A549 (cell line): Measurements from ENCODE around the gene N4BP3. TPM values are rescaled to one million over a fixed set of nuclear protein-coding genes. Genes with fewer than 3 reads are reported as not detected.

Source experiments
- ATAC-seq, 2 experiments: fragments of 200-7000 bp in 1 of 2; fragments of >200 bp in 1 of 2; cut with Nextera tagmentation in 1 of 2; cut with Tn5 transposase in 1 of 2; 3 replicates each; pipeline versions ENCODE4 v1.8.0 to v1.9.1; 2018 to 2020; ENCODE audit warnings: mild to moderate bottlenecking in 1 of 2, moderate library complexity in 1 of 2
- CTCF ChIA-PET: fragments of 300-600 bp; sonication (Branson Sonifier 250); formaldehyde crosslinking; extraction: SDS; loops from one replicate; lab custom pipeline; 2021; ENCODE audit warnings: antibody characterized with exemption, inconsistent platforms; lab: Yijun Ruan, JAX
- POLR2A ChIA-PET: fragments of 350-600 bp; formaldehyde crosslinking; extraction: SDS; loops from one replicate; lab custom pipeline; 2021; ENCODE audit warnings: antibody characterized with exemption, inconsistent platforms; lab: Yijun Ruan, JAX
- DNase-seq, 2 experiments: peaks; one replicate each; pipeline versions ENCODE4 v3.0.0 to v3.0.0-alpha.2; 2011 to 2016; ENCODE audit warnings: low read depth in 1 of 2, low spot score in 1 of 2
- FAIRE-seq: peaks from 2 replicates; lab custom pipeline; 2011; peaks lifted over from hg19 to GRCh38; lab: Jason Lieb, UNC
- H3K27ac ChIP-seq, 2 experiments: fragments of >200 bp; sonication (Bioruptor Twin); formaldehyde crosslinking; 3 replicates each; pipeline ENCODE4 v1.5.1; 2016 to 2017
- H3K4me1 ChIP-seq: fragments of >200 bp; sonication (Bioruptor Twin); formaldehyde crosslinking; 3 replicates; pipeline ENCODE4 v1.6.1; 2016
- H3K4me2 ChIP-seq: fragments of >200 bp; sonication (Bioruptor Twin); formaldehyde crosslinking; 3 replicates; pipeline ENCODE4 v1.6.1; 2016
- H3K4me3 ChIP-seq: fragments of >200 bp; sonication (Bioruptor Twin); formaldehyde crosslinking; 3 replicates; pipeline ENCODE4 v1.5.1; 2016
- H3K9me3 ChIP-seq: fragments of >200 bp; sonication (Bioruptor Twin); formaldehyde crosslinking; 3 replicates; pipeline ENCODE4 v1.6.1; 2016
- CEBPB ChIP-seq, 2 experiments: fragments of >200 bp in 1 of 2; sonication (Bioruptor Twin) in 1 of 2; formaldehyde crosslinking in 1 of 2; IDR thresholded peaks; 2 replicates each; pipeline ENCODE4 v1.6.1; 2012 to 2016
- CTCF ChIP-seq: fragments of >200 bp; sonication (Bioruptor Twin); formaldehyde crosslinking; IDR thresholded peaks from 3 replicates; pipeline ENCODE4 v1.5.1; 2016
- E2F6 ChIP-seq: IDR thresholded peaks from 2 replicates; pipeline ENCODE4 v1.6.1; 2012; ENCODE audit warnings: low read depth, borderline replicate concordance
- ESRRA ChIP-seq: fragments of 150-350 bp; IDR thresholded peaks from 2 replicates; pipeline ENCODE4 v1.6.1; 2014; ENCODE audit warnings: mild to moderate bottlenecking, low read length, borderline replicate concordance
- FOSB ChIP-seq: fragments of 250-450 bp; sonication (Bioruptor Pico); IDR thresholded peaks from 2 replicates; pipeline ENCODE4 v1.5.0; 2020; ENCODE audit warnings: mild to moderate bottlenecking, moderate library complexity
- FOSL2 ChIP-seq, 2 experiments: fragments of 450-650 bp in 1 of 2; fragments of >200 bp in 1 of 2; sonication (Bioruptor Twin) in 1 of 2; formaldehyde crosslinking; IDR thresholded peaks; 2 replicates each; pipeline versions ENCODE4 v1.5.0 to v1.6.1; 2016 to 2020; ENCODE audit warnings: mild to moderate bottlenecking in 1 of 2, moderate library complexity in 1 of 2
- JUN ChIP-seq, 2 experiments: fragments of >200 bp; sonication (Bioruptor Twin); formaldehyde crosslinking; IDR thresholded peaks; 2 replicates in 1 of 2; 3 replicates in 1 of 2; pipeline ENCODE4 v1.6.1; 2016 to 2017
- JUNB ChIP-seq: fragments of >200 bp; sonication (Bioruptor Twin); formaldehyde crosslinking; IDR thresholded peaks from 2 replicates; pipeline ENCODE4 v1.6.1; 2016
- KDM1A ChIP-seq: fragments of 200-600 bp; sonication (generic); IDR thresholded peaks from 2 replicates; pipeline ENCODE4 v1.6.1; 2016; ENCODE audit warnings: low read depth, mild to moderate bottlenecking
- MAFK ChIP-seq: fragments of 450-650 bp; IDR thresholded peaks from 2 replicates; pipeline ENCODE4 v1.6.1; 2014; ENCODE audit not compliant: partially characterized antibody
- PBX3 ChIP-seq: IDR thresholded peaks from 2 replicates; pipeline ENCODE4 v1.6.1; 2012
- POLR2AphosphoS2 ChIP-seq: conservative IDR thresholded peaks from 2 replicates; pipeline ENCODE4 v1.6.1; 2012; ENCODE audit warnings: low read length, improper control_type of control experiment, inconsistent platforms
- SREBF2 ChIP-seq: fragments of 450-650 bp; IDR thresholded peaks from 2 replicates; pipeline ENCODE4 v1.6.1; 2014; ENCODE audit warnings: mild to moderate bottlenecking, moderate library complexity
- ZFP36 ChIP-seq: fragments of 450-650 bp; IDR thresholded peaks from 2 replicates; pipeline ENCODE4 v1.6.1; 2014; ENCODE audit warnings: borderline replicate concordance; ENCODE audit not compliant: partially characterized antibody
- WGBS: methylation state at CpG from one replicate; pipeline ENCODE4 v1.1.6; 2017; ENCODE audit errors: missing lambda C conversion rate; 5-methylcytosine and 5-hydroxymethylcytosine counted together
- polyA plus RNA-seq, 4 experiments: library from polyadenylated mRNA; depleted of rRNA in 3 of 4; stranded (reverse); fragments of >200 nt; fragmentation: RNase III in 1 of 4; extraction: RNeasy Plus Mini Kit Qiagen cat#74134 plus additional on column Dnase treatment in 1 of 4; gene quantifications; 2 replicates in 3 of 4; 3 replicates in 1 of 4; pipeline ENCODE4 v1.2.3, GENCODE V29; 2011 to 2017
- TF ChIP-seq, protein P1 (sequence below): fragments of 200-600 bp; sonication (generic); IDR thresholded peaks from 2 replicates; pipeline ENCODE4 v1.6.1; 2016; ENCODE audit warnings: antibody characterized with exemption, mild to moderate bottlenecking, moderate library complexity
- TF ChIP-seq, protein P2 (sequence below): fragments of 250-450 bp; sonication (Bioruptor Pico); IDR thresholded peaks from 2 replicates; pipeline ENCODE4 v1.5.0; 2021; ENCODE audit warnings: mild to moderate bottlenecking, moderate library complexity, borderline replicate concordance
- TF ChIP-seq, protein P3 (sequence below): fragments of 450-650 bp; IDR thresholded peaks from 2 replicates; pipeline ENCODE4 v1.6.1; 2014; ENCODE audit warnings: antibody characterized with exemption

Gene N4BP3
- polyA plus RNA-seq, 2 of the 4 experiments (the other 2 are of a cell fraction): 0.12 to 0.15 TPM

DNA sequence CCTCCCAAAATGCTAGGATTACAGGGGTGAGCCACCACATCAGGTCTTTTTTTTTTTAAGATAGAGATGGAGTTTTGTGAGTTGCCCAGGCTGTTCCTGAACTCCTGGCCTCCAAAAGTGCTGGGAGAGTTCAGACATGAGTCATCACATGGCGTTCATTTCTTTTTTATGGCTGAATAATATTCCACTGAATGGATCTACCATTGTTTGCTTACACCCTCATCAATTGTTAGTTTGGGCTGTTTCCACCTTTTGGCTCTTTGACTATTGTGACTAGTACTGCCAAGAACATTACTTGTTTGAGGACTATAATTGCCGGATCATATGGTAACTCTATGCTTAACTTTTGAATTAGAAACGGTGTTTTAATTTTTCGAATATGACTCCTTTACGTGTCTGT lies 787 bp upstream of the N4BP3 start:
- Histone ChIP-seq H3K4me1 (peaks cover 11% of the 10 kb centered on the region; the same call in 2 of the 3 replicates), H3K9me3 (no peaks in the 10 kb centered on the region), H3K4me3 (peak overlapping the region; percentile 59), H3K4me2 (peak overlapping the region; percentile 96), H3K27ac (no peak overlapping the region)
- DNase-seq: no peak
- FAIRE-seq: no peak
- ATAC-seq: no peak
- TF ChIP-seq POLR2AphosphoS2 (no peak), FOSL2 (IDR thresholded peaks at IDR 0.05) (no peak), FOSL2 (CRISPR knock-in tag; IDR thresholded peaks at IDR 0.05) (peak; percentile 50)
- POLR2A ChIA-PET: no interaction called here
- CTCF ChIA-PET: no interaction called here
- 50% methylated on average over 5 of the region's 5 CpGs for WGBS

DNA sequence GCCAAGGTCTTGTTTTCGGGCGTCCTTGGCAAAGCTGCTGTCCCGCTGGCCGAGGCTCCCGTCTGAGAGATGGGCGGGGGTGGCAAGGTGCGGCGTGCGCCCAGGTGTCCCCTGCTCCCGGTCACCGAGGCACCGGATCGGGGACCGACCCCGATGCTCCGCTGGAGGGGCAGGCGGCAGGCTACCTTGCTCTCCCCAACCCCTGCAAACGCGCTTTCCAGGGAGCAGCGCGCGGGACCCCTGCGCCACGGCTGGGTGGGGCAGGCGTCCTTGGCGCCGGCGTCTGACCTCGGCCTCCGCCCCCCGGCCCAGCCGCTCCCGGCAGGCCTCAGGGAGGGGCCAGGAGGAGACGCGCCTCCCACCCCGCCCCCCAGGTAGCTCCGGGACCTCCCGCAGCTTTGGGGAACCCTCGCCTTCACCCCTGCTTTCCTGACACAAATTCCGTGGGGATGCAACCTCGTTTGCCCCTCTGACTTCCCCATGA lies 551 bp downstream of the N4BP3 start:
- ChIA-PET CTCF (interaction anchor here (1.1 to 1.2 kb wide), 3 partner anchors 30 to 50 kb away, joined by 3 read pairs; no protein-coding TSS in a partner anchor), POLR2A (no interaction called here)
- 13% methylated on average over 18 of the region's 41 CpGs for WGBS
- peaks cover 10% of the 10 kb centered on the region; the same call in 2 of the 3 replicates for H3K4me1 ChIP-seq
- peak overlapping the region; percentile 59 for H3K4me3 ChIP-seq
- FAIRE-seq: no peak
- peak; percentile 7 to 10; a peak in 2 of 6 replicates for ATAC-seq
- TF ChIP-seq PBX3 (no peak), E2F6 (no peak), FOSL2 (IDR thresholded peaks at IDR 0.05) (no peak), FOSL2 (CRISPR knock-in tag; IDR thresholded peaks at IDR 0.05) (no peak), KDM1A (no peak), CTCF (no peak), JUNB (no peak), SREBF2 (no peak), FOSB (CRISPR knock-in tag) (no peak), CEBPB (IDR thresholded peaks at IDR 0.05) (no peak), ESRRA (no peak), JUN (IDR thresholded peaks at IDR 0.05) (no peak), ZFP36 (no peak), MAFK (no peak)
- TF ChIP-seq, protein P1, sequence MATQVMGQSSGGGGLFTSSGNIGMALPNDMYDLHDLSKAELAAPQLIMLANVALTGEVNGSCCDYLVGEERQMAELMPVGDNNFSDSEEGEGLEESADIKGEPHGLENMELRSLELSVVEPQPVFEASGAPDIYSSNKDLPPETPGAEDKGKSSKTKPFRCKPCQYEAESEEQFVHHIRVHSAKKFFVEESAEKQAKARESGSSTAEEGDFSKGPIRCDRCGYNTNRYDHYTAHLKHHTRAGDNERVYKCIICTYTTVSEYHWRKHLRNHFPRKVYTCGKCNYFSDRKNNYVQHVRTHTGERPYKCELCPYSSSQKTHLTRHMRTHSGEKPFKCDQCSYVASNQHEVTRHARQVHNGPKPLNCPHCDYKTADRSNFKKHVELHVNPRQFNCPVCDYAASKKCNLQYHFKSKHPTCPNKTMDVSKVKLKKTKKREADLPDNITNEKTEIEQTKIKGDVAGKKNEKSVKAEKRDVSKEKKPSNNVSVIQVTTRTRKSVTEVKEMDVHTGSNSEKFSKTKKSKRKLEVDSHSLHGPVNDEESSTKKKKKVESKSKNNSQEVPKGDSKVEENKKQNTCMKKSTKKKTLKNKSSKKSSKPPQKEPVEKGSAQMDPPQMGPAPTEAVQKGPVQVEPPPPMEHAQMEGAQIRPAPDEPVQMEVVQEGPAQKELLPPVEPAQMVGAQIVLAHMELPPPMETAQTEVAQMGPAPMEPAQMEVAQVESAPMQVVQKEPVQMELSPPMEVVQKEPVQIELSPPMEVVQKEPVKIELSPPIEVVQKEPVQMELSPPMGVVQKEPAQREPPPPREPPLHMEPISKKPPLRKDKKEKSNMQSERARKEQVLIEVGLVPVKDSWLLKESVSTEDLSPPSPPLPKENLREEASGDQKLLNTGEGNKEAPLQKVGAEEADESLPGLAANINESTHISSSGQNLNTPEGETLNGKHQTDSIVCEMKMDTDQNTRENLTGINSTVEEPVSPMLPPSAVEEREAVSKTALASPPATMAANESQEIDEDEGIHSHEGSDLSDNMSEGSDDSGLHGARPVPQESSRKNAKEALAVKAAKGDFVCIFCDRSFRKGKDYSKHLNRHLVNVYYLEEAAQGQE: no peak
- TF ChIP-seq, protein P2, sequence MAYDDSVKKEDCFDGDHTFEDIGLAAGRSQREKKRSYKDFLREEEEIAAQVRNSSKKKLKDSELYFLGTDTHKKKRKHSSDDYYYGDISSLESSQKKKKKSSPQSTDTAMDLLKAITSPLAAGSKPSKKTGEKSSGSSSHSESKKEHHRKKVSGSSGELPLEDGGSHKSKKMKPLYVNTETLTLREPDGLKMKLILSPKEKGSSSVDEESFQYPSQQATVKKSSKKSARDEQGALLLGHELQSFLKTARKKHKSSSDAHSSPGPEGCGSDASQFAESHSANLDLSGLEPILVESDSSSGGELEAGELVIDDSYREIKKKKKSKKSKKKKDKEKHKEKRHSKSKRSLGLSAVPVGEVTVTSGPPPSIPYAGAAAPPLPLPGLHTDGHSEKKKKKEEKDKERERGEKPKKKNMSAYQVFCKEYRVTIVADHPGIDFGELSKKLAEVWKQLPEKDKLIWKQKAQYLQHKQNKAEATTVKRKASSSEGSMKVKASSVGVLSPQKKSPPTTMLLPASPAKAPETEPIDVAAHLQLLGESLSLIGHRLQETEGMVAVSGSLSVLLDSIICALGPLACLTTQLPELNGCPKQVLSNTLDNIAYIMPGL (CRISPR knock-in tag): no peak
- TF ChIP-seq, protein P3, sequence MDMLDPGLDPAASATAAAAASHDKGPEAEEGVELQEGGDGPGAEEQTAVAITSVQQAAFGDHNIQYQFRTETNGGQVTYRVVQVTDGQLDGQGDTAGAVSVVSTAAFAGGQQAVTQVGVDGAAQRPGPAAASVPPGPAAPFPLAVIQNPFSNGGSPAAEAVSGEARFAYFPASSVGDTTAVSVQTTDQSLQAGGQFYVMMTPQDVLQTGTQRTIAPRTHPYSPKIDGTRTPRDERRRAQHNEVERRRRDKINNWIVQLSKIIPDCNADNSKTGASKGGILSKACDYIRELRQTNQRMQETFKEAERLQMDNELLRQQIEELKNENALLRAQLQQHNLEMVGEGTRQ: no peak
- TF ChIP-seq, all 56 proteins: peak for 0
- no peak for DNase-seq
- Histone ChIP-seq H3K4me2 (peak overlapping the region; percentile 96), H3K9me3 (no peaks in the 10 kb centered on the region), H3K27ac (peak overlapping the region; percentile 56 to 87; a peak in 5 of 6 replicates)
